Skeletal muscle satellite cell (primary cell): ENCODE data around the gene TIAL1. TPM values are rescaled to one million over a fixed set of nuclear protein-coding genes. Genes with fewer than 3 reads are reported as not detected.
A peak's percentile ranks its signal among the peaks of the same experiment; 100 is the strongest.

ENCODE experiments used
- H3K27me3 ChIP-seq: 2 replicates; pipeline ENCODE4 v1.7.0; 2013; ENCODE audit warnings: low read length; ENCODE audit not compliant: control insufficient read depth, insufficient read depth
- H3K36me3 ChIP-seq: 2 replicates; pipeline ENCODE4 v1.7.0; 2013; ENCODE audit warnings: mild to moderate bottlenecking, control low read depth, low read length; ENCODE audit not compliant: insufficient read depth
- H3K4me1 ChIP-seq: 2 replicates; pipeline ENCODE4 v1.7.0; 2013; ENCODE audit warnings: low read length; ENCODE audit not compliant: control insufficient read depth, insufficient read depth
- H3K4me2 ChIP-seq: 2 replicates; pipeline ENCODE4 v1.7.0; 2013; ENCODE audit warnings: mild to moderate bottlenecking, low read length
- H3K4me3 ChIP-seq: 2 replicates; pipeline ENCODE4 v1.7.0; 2013; ENCODE audit warnings: low read length
- H3K9ac ChIP-seq: 2 replicates; pipeline ENCODE4 v1.7.0; 2013; ENCODE audit warnings: mild to moderate bottlenecking, low read depth, low read length, moderate library complexity
- H3K9me3 ChIP-seq: replicated peaks from 2 replicates; pipeline ENCODE4 v1.7.0; 2013; ENCODE audit warnings: mild to moderate bottlenecking, control low read depth, low read length
- total RNA-seq: library from RNA; depleted of rRNA; stranded (reverse); fragments of >200 nt; gene quantifications from 2 replicates; pipeline ENCODE4 v1.2.3, GENCODE V29; 2012; rRNA removed

Gene TIAL1
- 28.4 and 30.8 TPM in 2 replicates for total RNA-seq

GRCh38 chr10:119596537-119597404 is at the start of gene TIAL1:
TIAL1 (minus strand) TSS chr10:119596964; CDS start chr10:119596465, 499 bp downstream.
- no peaks in the 10 kb centered on the region for H3K27me3 ChIP-seq
- peak within 1 kb of the TSS; percentile 93 for H3K4me3 ChIP-seq
- peaks cover 26% of the 10 kb centered on the region for H3K36me3 ChIP-seq
- peak within 1 kb of the TSS; percentile 85 for H3K4me2 ChIP-seq
- H3K9me3 ChIP-seq: no peaks in the 10 kb centered on the region
- H3K9ac ChIP-seq: peak within 1 kb of the TSS; percentile 91
- peaks cover 36% of the 10 kb centered on the region for H3K4me1 ChIP-seq

- Histone ChIP-seq H3K4me1 (no peaks in the 10 kb centered on the region), H3K27me3 (no peaks in the 10 kb centered on the region), H3K4me3 (no peak overlapping the region)
Observed at GRCh38 chr10:119644994-119645393, 48.2 kb upstream of the TIAL1 start.

GRCh38 chr10:119644205-119644814 is 47.5 kb upstream of the TIAL1 start:
- no peak overlapping the region for H3K4me2 ChIP-seq
- no peaks in the 10 kb centered on the region for H3K27me3 ChIP-seq
- H3K4me1 ChIP-seq: no peaks in the 10 kb centered on the region
- no peaks in the 10 kb centered on the region for H3K36me3 ChIP-seq
- no peak overlapping the region for H3K9ac ChIP-seq
- no peak overlapping the region for H3K4me3 ChIP-seq
- peaks cover 9% of the 10 kb centered on the region for H3K9me3 ChIP-seq

More at GRCh38 chr10:119644994-119645393, 48.2 kb upstream of the TIAL1 start:
- H3K9me3 ChIP-seq: peaks cover 9% of the 10 kb centered on the region
- H3K9ac ChIP-seq: no peak overlapping the region
- H3K36me3 ChIP-seq: no peaks in the 10 kb centered on the region
- H3K4me2 ChIP-seq: no peak overlapping the region

- no peak overlapping the region for H3K4me2 ChIP-seq
- H3K27me3 ChIP-seq: no peaks in the 10 kb centered on the region
- H3K9me3 ChIP-seq: peaks cover 9% of the 10 kb centered on the region
- no peaks in the 10 kb centered on the region for H3K4me1 ChIP-seq
- no peak overlapping the region for H3K4me3 ChIP-seq
- H3K36me3 ChIP-seq: no peaks in the 10 kb centered on the region
- H3K9ac ChIP-seq: no peak overlapping the region
Observed at GRCh38 chr10:119643306-119644204, 46.8 kb upstream of the TIAL1 start.

GRCh38 chr10:119642556-119643111 is 45.9 kb upstream of the TIAL1 start:
- no peak overlapping the region for H3K4me2 ChIP-seq
- peaks cover 9% of the 10 kb centered on the region for H3K9me3 ChIP-seq
- no peaks in the 10 kb centered on the region for H3K27me3 ChIP-seq
- no peak overlapping the region for H3K9ac ChIP-seq
- no peaks in the 10 kb centered on the region for H3K36me3 ChIP-seq
- no peaks in the 10 kb centered on the region for H3K4me1 ChIP-seq
- H3K4me3 ChIP-seq: no peak overlapping the region

- Histone ChIP-seq H3K27me3 (no peaks in the 10 kb centered on the region), H3K4me1 (no peaks in the 10 kb centered on the region), H3K4me2 (no peak overlapping the region), H3K9me3 (peaks cover 9% of the 10 kb centered on the region), H3K4me3 (no peak overlapping the region), H3K36me3 (no peaks in the 10 kb centered on the region), H3K9ac (no peak overlapping the region)
Observed at GRCh38 chr10:119640875-119641526, 44.2 kb upstream of the TIAL1 start.

GRCh38 chr10:119640384-119640783 is 43.6 kb upstream of the TIAL1 start:
- Histone ChIP-seq H3K4me2 (no peak overlapping the region), H3K36me3 (no peaks in the 10 kb centered on the region), H3K27me3 (no peaks in the 10 kb centered on the region), H3K4me1 (no peaks in the 10 kb centered on the region), H3K9me3 (peaks cover 9% of the 10 kb centered on the region), H3K4me3 (no peak overlapping the region), H3K9ac (no peak overlapping the region)

- Histone ChIP-seq H3K4me2 (no peak overlapping the region), H3K36me3 (no peaks in the 10 kb centered on the region)
Observed at GRCh38 chr10:119638982-119639381, 42.2 kb upstream of the TIAL1 start.

GRCh38 chr10:119637631-119638030 is 40.9 kb upstream of the TIAL1 start:
- Histone ChIP-seq H3K9me3 (no peaks in the 10 kb centered on the region), H3K4me2 (no peak overlapping the region), H3K9ac (no peak overlapping the region), H3K27me3 (no peaks in the 10 kb centered on the region), H3K4me3 (no peak overlapping the region), H3K4me1 (no peaks in the 10 kb centered on the region), H3K36me3 (no peaks in the 10 kb centered on the region)

More at GRCh38 chr10:119638982-119639381, 42.2 kb upstream of the TIAL1 start:
- no peak overlapping the region for H3K4me3 ChIP-seq
- H3K9me3 ChIP-seq: no peaks in the 10 kb centered on the region
- H3K9ac ChIP-seq: no peak overlapping the region
- no peaks in the 10 kb centered on the region for H3K27me3 ChIP-seq
- no peaks in the 10 kb centered on the region for H3K4me1 ChIP-seq

GRCh38 chr10:119634219-119634544 is 37.4 kb upstream of the TIAL1 start:
- Histone ChIP-seq H3K4me1 (no peaks in the 10 kb centered on the region), H3K9ac (no peak overlapping the region), H3K36me3 (no peaks in the 10 kb centered on the region), H3K27me3 (no peaks in the 10 kb centered on the region), H3K9me3 (no peaks in the 10 kb centered on the region), H3K4me2 (no peak overlapping the region), H3K4me3 (no peak overlapping the region)
